Ascending aorta (tissue), 2 donors: Measurements from ENCODE around the gene MIAT. TPM values are rescaled to one million over a fixed set of nuclear protein-coding genes. Genes with fewer than 3 reads are reported as not detected.

Experiments used
- DNase-seq, 2 donors: peaks; one replicate each; pipeline ENCODE4 v3.0.0-alpha.2; 2019; ENCODE audit warnings: low spot score in 2 of 2
- H3K27ac ChIP-seq, 2 donors: fragments of 200-600 bp; sonication (generic); one replicate each; pipeline ENCODE4 v1.5.1; 2016 to 2017; ENCODE audit warnings: mild to moderate bottlenecking in 1 of 2
- H3K27me3 ChIP-seq: fragments of 200-600 bp; sonication (generic); one replicate; pipeline ENCODE4 v1.5.1; 2017
- H3K36me3 ChIP-seq, 2 donors: fragments of 200-600 bp; sonication (generic); one replicate each; pipeline ENCODE4 v1.5.1; 2016
- H3K4me1 ChIP-seq, 2 donors: fragments of 200-600 bp; sonication (generic); one replicate each; pipeline ENCODE4 v1.5.1; 2016 to 2017; ENCODE audit warnings: mild to moderate bottlenecking in 1 of 2
- H3K4me3 ChIP-seq, 2 donors: fragments of 200-600 bp; sonication (generic); one replicate each; pipeline ENCODE4 v1.5.1; 2016 to 2017; ENCODE audit warnings: mild to moderate bottlenecking in 1 of 2
- H3K9me3 ChIP-seq, 2 donors: fragments of 200-600 bp; sonication (generic); one replicate each; pipeline ENCODE4 v1.5.1; 2016
- CTCF ChIP-seq, 3 experiments: fragments of 200-600 bp in 2 of 3; fragments of 450-650 bp in 1 of 3; sonication (generic) in 2 of 3; IDR thresholded peaks; one replicate each; pipeline ENCODE4 v1.5.1; 2016 to 2019; ENCODE audit warnings: antibody characterized with exemption in 3 of 3, mild to moderate bottlenecking in 1 of 3, moderate library complexity in 1 of 3
- intact Hi-C: fragments of 100-400 bp; cut with DNase I; formaldehyde crosslinking; loops from one replicate; pipeline ENCODE4 v1.15.1; 2023
- total RNA-seq: library from RNA; depleted of rRNA; stranded (reverse); fragments of >200 nt; gene quantifications from one replicate; pipeline ENCODE4 v1.1.0, GENCODE V29; 2016

MIAT gene
- total RNA-seq, 1 donor from 2014 or later, result 0.53 TPM

GRCh38 chr22:26617271-26618199, 39.9 kb upstream of the MIAT start, which contains the start of gene CRYBB1:
Gene CRYBB1, minus strand, starts transcription at chr22:26618027. Its CDS starts 1,708 bp downstream, at chr22:26616319.
- DNase-seq, result no peak
- intact Hi-C loops, result no loop called here
- H3K36me3 ChIP-seq, result no peaks in the 10 kb centered on the region
- no peak for TF ChIP-seq CTCF (IDR thresholded peaks at IDR 0.05)
- no peak within 1 kb of the TSS for H3K4me3 ChIP-seq
- H3K27me3 ChIP-seq, result no peaks in the 10 kb centered on the region
- H3K4me1 ChIP-seq, result no peaks in the 10 kb centered on the region
- no peak within 1 kb of the TSS for H3K27ac ChIP-seq
- no peaks in the 10 kb centered on the region for H3K9me3 ChIP-seq

DNA sequence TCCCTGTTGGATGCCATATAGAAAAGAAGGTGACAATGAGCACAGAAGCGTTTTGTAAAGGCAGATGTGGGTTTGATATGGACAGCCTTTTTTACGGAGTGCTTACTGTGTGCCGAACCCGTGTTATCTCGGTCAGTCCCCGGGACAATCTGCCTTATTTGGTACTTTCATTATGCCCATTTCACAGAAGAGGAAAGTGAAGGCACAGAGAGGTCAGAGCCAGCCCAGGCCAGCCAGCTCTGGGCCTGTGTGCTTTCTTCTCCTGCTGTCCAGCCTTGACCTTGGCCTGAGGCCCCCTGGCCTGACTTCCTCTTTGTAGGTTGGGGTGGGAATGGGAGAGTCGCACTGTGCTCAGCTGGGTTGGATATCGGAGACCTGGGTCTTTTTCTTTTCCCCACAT, 38.9 kb upstream of the MIAT start:
- Histone ChIP-seq H3K4me3 (no peak overlapping the region), H3K9me3 (no peaks in the 10 kb centered on the region), H3K4me1 (no peaks in the 10 kb centered on the region), H3K36me3 (no peaks in the 10 kb centered on the region), H3K27me3 (no peaks in the 10 kb centered on the region), H3K27ac (no peak overlapping the region)
- intact Hi-C loops, result no loop called here
- no peak for DNase-seq
- no peak for TF ChIP-seq CTCF (IDR thresholded peaks at IDR 0.05)

- no peaks in the 10 kb centered on the region for H3K9me3 ChIP-seq
- intact Hi-C loops, result no loop called here
- H3K36me3 ChIP-seq, result no peaks in the 10 kb centered on the region
- H3K4me3 ChIP-seq, result no peak overlapping the region
- no peaks in the 10 kb centered on the region for H3K27me3 ChIP-seq
- DNase-seq, result no peak
- no peaks in the 10 kb centered on the region for H3K4me1 ChIP-seq
- no peak overlapping the region for H3K27ac ChIP-seq
- no peak for TF ChIP-seq CTCF (IDR thresholded peaks at IDR 0.05)
Measured at GRCh38 chr22:26619510-26619909, 37.9 kb upstream of the MIAT start.

DNA sequence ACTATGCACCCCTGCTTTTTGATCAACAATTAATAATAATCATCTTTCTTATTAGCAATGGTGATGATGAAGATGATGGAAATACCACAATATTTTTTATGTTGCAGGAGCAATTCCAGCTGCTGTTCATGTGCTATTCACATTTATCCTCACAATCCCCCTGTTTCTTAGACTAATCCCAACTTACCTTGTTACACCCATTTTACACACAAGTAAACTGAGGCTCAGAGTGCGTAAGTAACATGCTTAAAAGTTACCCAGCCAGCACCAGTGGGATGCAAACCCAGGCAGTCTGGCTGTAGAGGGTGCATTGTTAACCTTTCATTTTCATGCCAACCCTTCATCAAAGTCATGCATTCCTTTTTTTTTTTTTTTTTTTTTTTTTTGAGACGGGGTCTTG, 37.2 kb upstream of the MIAT start:
- Histone ChIP-seq H3K9me3 (no peaks in the 10 kb centered on the region), H3K27me3 (no peaks in the 10 kb centered on the region), H3K36me3 (no peaks in the 10 kb centered on the region), H3K4me1 (no peaks in the 10 kb centered on the region), H3K27ac (no peak overlapping the region), H3K4me3 (no peak overlapping the region)
- intact Hi-C loops, result no loop called here
- DNase-seq, result no peak
- no peak for TF ChIP-seq CTCF (IDR thresholded peaks at IDR 0.05)

DNA sequence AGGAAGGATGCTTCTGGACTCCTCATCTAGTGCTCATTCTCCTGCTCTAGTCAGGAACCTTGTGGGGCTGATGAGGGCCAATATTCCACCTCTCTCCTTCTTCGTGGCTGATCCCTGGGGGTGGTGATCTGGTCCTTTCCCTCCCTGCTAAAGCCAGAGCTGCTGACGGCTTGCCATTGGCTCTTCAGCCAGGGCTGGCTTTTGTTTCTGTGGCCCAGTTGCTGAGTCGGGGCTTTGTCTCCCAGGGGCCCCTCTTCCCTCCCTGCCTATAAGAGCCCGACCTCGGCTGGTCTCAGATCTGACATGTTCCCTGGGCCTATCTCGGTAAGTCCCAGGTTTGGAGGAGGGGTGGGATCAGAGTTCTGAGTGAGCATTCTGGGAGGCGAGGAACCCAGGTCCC, 35.7 kb upstream of the MIAT start, which contains the start of gene CRYBA4:
Gene CRYBA4 (plus strand): TSS at position 301 of the 400 bp plus-strand sequence. CDS start 634 bp downstream, outside the sequence.
- Histone ChIP-seq H3K36me3 (no peaks in the 10 kb centered on the region), H3K4me3 (no peak within 1 kb of the TSS), H3K4me1 (no peaks in the 10 kb centered on the region), H3K27ac (no peak within 1 kb of the TSS), H3K27me3 (no peaks in the 10 kb centered on the region), H3K9me3 (no peaks in the 10 kb centered on the region)
- TF ChIP-seq CTCF (IDR thresholded peaks at IDR 0.05), result no peak
- intact Hi-C loops, result no loop called here
- no peak for DNase-seq
